Body of pancreas (tissue), 4 donors: ENCODE measurements around the gene VAV2.

Source experiments
- CTCF ChIP-seq, 7 experiments: fragments of 450-650 bp in 4 of 7; fragments of 200-600 bp in 3 of 7; sonication (generic) in 3 of 7; IDR thresholded peaks; one replicate each; pipeline ENCODE4 v1.5.1; 2016 to 2019; ENCODE audit warnings: antibody characterized with exemption in 7 of 7
- POLR2A ChIP-seq, 3 donors: fragments of 450-650 bp; IDR thresholded peaks; one replicate each; pipeline ENCODE4 v1.6.1; 2016; ENCODE audit warnings: antibody characterized with exemption in 3 of 3, mild to moderate bottlenecking in 2 of 3

GRCh38 chr9:133892193-133892920, 99.8 kb downstream of the VAV2 start:
- TF ChIP-seq CTCF (IDR thresholded peaks at IDR 0.05) = no peak
- TF ChIP-seq POLR2A (IDR thresholded peaks at IDR 0.05) = no peak
